Subcutaneous adipose tissue (tissue), 4 donors: ENCODE data around the gene EWSR1. TPM values are rescaled to one million over a fixed set of nuclear protein-coding genes. Genes with fewer than 3 reads are reported as not detected.

Experiments
- total RNA-seq, 4 donors: library from RNA; depleted of rRNA; stranded (reverse); fragments of >200 nt; gene quantifications; one replicate each; pipeline ENCODE4 v1.1.0, GENCODE V29; 2016
- TF ChIP-seq, protein P1 (sequence below): fragments of 450-650 bp; IDR thresholded peaks from one replicate; pipeline ENCODE4 v1.5.1; 2016; ENCODE audit warnings: low read depth, mild to moderate bottlenecking, control low read depth, antibody characterized with exemption, moderate library complexity

EWSR1 gene
- total RNA-seq, 4 donors from 2014 or later, result 132 to 179 (median 168) TPM

DNA sequence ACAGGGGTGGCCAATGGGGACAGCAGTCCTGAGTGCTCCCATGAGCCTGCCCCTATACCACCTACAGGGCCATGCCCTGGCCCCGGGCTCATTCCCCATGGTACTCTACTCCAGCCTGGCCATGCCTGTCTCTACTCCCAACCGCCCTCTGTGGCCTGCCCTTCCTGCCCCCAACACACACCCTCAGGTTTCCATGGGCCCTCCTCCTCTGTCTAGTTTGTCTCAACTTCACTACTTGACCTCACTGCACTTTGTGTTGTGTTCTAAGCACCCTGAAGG lies 73.7 kb downstream of the EWSR1 start:
- TF ChIP-seq, protein P1, sequence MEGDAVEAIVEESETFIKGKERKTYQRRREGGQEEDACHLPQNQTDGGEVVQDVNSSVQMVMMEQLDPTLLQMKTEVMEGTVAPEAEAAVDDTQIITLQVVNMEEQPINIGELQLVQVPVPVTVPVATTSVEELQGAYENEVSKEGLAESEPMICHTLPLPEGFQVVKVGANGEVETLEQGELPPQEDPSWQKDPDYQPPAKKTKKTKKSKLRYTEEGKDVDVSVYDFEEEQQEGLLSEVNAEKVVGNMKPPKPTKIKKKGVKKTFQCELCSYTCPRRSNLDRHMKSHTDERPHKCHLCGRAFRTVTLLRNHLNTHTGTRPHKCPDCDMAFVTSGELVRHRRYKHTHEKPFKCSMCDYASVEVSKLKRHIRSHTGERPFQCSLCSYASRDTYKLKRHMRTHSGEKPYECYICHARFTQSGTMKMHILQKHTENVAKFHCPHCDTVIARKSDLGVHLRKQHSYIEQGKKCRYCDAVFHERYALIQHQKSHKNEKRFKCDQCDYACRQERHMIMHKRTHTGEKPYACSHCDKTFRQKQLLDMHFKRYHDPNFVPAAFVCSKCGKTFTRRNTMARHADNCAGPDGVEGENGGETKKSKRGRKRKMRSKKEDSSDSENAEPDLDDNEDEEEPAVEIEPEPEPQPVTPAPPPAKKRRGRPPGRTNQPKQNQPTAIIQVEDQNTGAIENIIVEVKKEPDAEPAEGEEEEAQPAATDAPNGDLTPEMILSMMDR, result no peak

DNA sequence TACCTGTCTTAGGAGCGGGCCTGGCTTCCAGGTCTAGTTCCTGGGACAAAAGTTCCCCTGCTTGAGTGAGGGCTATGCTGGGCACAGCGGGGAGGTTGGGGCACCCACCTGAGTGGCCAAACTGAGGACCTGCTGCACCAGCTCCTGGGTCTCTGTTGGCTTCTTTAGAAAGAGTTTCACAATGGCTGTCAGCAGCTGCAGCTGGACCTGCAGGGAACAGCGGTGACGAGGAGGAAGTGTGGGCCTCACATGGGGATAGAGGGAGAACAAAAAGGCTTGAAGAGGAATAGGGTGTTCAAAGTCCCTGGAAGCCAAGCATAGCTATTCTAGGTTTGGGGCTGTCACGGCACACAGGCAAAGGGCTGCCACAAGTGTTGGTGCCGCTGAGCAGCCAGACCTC lies 74.1 kb downstream of the EWSR1 start:
- TF ChIP-seq, protein P1, result no peak

DNA sequence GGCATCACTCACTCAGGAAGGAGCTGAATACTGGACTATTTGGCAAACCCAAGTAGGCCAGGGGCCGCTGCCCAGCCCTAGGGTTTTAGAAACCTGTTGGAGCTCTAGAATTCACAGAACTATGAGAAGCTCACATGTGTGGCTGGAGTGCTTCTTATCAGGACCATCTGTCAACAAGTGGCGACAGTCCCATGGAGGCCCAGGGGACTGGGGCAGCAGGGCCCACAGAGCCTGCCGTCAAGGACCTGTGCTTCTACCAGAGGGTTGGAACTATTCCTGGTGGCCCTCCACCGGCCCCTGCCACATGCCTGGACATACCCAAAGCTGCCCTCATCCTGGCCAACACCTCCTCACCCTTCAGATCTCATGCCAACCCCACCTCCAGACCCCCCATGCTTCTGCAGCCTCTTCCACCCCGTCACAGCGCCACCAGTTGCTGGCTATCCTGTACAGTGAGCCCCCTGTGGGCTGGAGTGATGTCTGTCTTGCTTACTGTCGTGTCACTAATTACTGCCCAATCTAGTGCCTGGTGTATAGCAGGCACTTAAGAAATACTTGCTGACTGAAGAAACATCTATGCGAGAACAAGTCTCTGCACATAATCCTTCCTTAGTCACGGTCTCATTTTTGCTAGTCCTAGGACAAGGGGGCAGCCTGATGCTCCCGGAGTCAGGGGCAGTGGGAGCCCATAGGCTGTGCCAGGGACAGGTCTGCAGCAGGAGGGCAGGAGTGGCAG lies 74.7 kb downstream of the EWSR1 start:
- TF ChIP-seq, protein P1, result no peak

DNA sequence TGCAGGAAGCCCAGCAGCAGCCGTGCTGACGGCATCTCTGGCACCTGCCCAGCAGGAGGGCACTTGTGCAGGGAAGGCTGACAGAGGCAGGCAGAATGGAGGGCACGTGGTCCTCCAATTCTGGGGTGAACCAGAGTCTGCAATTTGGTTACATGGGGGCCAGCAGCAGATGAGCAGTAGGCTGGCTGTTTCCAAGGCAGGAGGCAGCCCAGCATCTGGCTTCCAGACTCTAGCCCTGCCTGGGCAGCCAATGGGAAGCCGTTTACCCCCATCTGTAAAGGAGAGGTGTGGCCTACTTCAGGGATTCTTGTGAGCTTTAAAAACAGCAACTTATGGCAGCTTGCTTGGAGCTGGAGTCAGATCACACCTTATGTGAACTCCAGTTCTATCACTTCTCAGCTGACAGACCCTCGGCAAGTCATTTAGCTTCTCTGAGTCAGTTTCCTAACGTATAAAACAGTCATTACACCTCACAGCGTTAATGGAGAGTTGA lies 75.3 kb downstream of the EWSR1 start:
- TF ChIP-seq, protein P1, result no peak

DNA sequence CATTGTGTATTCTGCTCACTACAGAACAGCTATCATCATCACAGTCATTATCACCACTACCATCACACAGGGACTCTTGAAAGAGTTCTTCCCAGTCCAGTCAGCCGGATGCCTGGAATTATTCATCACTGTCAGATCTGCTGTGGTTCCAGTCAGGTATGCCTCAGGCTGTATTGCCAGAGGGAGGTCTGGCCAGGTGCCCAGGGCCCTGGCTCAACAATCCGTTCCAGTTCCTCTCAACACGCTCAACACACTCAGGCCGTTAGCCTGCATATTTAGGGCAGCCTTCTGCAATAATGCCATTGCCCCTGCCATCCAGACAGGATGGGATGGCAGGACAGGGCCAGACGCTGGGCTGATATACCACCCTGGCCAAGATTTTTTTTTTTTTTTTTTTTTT lies 76.1 kb downstream of the EWSR1 start:
- TF ChIP-seq, protein P1, result no peak

DNA sequence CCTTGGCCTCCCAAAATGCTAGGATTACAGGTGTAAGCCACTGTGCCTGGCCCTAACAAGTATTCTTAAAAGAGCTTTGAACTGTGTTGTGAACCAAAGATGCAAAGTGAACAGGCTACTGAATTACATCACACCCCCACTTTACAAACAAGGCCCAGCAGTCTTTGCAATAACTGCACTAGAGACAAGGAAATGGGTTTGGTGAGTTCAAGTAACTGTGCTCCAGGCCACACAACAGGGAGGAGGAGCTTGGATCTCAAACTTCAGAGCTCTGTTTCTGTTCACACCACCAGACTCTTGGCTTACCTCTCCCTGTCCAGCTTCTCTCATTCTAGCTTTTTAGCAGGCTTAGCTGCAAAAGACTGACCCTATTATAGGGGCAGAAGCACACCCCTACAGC lies 77.9 kb downstream of the EWSR1 start:
- TF ChIP-seq, protein P1, result no peak

DNA sequence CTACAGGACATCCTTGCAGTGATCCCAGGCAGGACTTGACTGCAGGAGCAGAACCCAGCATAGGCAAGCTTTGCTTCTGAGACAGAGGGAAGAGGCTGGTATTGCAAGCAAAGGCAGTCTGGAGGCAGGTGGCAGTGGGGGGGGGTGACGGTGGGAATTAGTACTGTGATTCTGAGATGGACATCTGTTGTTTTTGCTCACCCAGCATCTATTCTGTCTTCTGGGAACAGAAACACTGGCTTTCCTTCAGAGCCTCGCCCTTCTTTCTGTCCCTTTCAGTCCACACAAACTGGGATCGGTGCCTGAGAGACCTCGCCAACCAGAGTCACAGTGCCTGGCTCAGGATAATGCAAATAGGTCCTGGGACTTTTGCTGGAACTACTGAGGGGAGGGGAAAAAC lies 78.6 kb downstream of the EWSR1 start:
- TF ChIP-seq, protein P1, result no peak
